Measurements from ENCODE around the gene NFS1.

DNA sequence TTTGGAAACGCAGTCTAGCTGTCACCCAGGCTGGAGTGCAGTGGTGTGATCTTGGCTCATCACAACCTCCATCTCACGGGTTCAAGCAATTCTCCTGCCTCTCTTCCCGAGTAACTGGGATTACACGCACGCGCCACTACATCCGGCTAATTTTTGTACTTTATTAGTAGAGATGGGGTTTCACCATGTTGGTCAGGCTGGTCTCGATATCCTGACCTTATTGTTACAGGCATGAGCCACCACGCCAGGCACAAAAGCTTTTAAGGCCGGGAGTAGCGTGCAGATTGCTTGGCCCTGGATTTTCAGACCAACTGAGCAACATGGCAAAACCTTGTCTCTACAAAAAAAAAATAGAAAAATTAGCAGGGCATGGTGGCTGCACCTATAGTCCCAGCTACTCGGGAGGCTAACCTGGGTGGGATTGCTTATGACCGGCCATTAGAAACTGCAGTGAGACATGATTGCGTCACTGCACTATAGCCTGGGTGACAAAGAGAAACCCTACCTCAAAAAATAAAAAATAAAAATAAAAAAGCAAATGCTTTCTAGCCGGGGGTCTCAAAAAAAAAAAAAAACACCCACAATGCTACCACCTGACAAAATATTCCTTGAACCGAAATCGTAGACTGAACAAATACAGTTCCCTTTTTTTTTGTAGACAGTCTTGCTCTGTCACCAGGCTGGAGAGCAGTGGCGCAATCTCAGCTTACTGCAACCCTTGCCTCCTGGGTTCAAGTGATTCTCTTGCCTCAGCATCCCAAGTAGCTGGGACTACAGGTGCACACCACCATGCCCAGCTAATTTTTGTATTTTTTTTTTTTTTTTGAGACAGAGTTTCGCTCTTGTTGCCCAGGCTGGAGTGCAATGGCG, 27.9 kb upstream of the NFS1 start:
- TF ChIP-seq, protein P1, sequence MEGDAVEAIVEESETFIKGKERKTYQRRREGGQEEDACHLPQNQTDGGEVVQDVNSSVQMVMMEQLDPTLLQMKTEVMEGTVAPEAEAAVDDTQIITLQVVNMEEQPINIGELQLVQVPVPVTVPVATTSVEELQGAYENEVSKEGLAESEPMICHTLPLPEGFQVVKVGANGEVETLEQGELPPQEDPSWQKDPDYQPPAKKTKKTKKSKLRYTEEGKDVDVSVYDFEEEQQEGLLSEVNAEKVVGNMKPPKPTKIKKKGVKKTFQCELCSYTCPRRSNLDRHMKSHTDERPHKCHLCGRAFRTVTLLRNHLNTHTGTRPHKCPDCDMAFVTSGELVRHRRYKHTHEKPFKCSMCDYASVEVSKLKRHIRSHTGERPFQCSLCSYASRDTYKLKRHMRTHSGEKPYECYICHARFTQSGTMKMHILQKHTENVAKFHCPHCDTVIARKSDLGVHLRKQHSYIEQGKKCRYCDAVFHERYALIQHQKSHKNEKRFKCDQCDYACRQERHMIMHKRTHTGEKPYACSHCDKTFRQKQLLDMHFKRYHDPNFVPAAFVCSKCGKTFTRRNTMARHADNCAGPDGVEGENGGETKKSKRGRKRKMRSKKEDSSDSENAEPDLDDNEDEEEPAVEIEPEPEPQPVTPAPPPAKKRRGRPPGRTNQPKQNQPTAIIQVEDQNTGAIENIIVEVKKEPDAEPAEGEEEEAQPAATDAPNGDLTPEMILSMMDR (IDR thresholded peaks at IDR 0.05; ENCODE audit: low read depth, low read length, poor library complexity, severe bottlenecking), result no peak
- TF ChIP-seq EZH2phosphoT487 (IDR thresholded peaks at IDR 0.05; ENCODE audit: borderline replicate concordance, low read length), result no peak

Data from DOHH2 (cell line).